ENCODE data around the gene MGLL.

DNA sequence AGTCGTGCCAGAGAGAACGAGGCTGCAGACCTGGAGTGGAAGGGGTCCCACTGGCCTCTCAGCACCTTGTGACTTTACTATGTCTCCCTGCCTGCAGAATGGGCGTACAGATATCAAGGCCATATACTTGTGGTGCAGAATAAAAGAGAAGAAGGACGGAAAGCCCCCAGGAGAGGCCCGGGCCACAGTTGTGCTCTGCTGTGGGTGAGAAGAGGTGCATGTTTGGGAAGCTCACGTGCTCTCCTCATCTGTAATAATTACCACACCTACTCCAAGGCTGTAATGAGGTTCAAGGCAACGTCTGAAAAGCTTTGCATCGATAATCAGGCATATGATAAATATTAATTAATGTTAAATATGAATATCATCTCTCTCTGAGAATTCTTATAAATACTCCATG lies 58.0 kb downstream of the MGLL start:
- no peak for TF ChIP-seq CTCF (conservative IDR thresholded peaks at IDR 0.05; ENCODE audit: low read length)
- TF ChIP-seq EZH2phosphoT487 (IDR thresholded peaks at IDR 0.05; ENCODE audit: borderline replicate concordance, low read depth, low read length): no peak

Data from OCI-LY7 (cell line).